ENCODE measurements around the gene ZC3H15. TPM values are rescaled to one million over a fixed set of nuclear protein-coding genes. Genes with fewer than 3 reads are reported as not detected.
A peak's percentile ranks its signal among the peaks of the same experiment; 100 is the strongest.

The ZC3H15 gene
- polyA plus RNA-seq, 2 of the 4 experiments (the other 2 are of a cell fraction) = 99.2 to 191 TPM

- POLR2A ChIA-PET = interaction anchor here (1.3 to 1.9 kb wide), 3 partner anchors 11 to 35 kb away, joined by 3 to 21 read pairs (median 7); partner anchors contain the start of gene ITGAV
- FAIRE-seq (peak; percentile 32), DNase-seq (ENCODE audit: low read depth in 1 of 2, low spot score in 1 of 2) (peak in 1 of 2 experiments; percentile 55), ATAC-seq (peak; percentile 93)
- WGBS (ENCODE audit: missing lambda C conversion rate) = 47% methylated on average over 8 of the region's 8 CpGs
- peaks cover 24% of the 10 kb centered on the region for H3K4me1 ChIP-seq
- no peak overlapping the region for H3K4me3 ChIP-seq
- CTCF ChIA-PET = interaction anchor here (0.8 to 1.7 kb wide), 9 partner anchors 11 to 85 kb away, joined by 3 to 9 read pairs (median 3); partner anchors contain the start of gene ITGAV
- peak overlapping the region; percentile 30 for H3K4me2 ChIP-seq
- H3K27ac ChIP-seq = peak overlapping the region in 1 of 2 experiments; percentile 52; a peak in 3 of 6 replicates
- H3K9me3 ChIP-seq = no peaks in the 10 kb centered on the region
- no peak for TF ChIP-seq NPAS2 (CRISPR knock-in tag; IDR thresholded peaks at IDR 0.05; ENCODE audit: borderline replicate concordance)
- TF ChIP-seq FOSB (CRISPR knock-in tag; IDR thresholded peaks at IDR 0.05) = no peak
- no peak for TF ChIP-seq FOSL2 (IDR thresholded peaks at IDR 0.05)
- TF ChIP-seq FOSL2 (CRISPR knock-in tag; IDR thresholded peaks at IDR 0.05) = no peak
- TF ChIP-seq CEBPB (IDR thresholded peaks at IDR 0.05) = 0 out of 4 replicates have a peak, but pooled peaks of 1 of the 2 experiments have one; percentile 8
- peak in 1 of 2 experiments; percentile 36; a peak in 2 of 5 replicates for TF ChIP-seq RAD21 (conservative IDR thresholded peaks at IDR 0.05 in 1 of 2, IDR thresholded peaks at IDR 0.05 in 1 of 2)
- no peak for TF ChIP-seq MYC (IDR thresholded peaks at IDR 0.05; ENCODE audit: borderline replicate concordance, low read length)
- no peak for TF ChIP-seq CHD4 (IDR thresholded peaks at IDR 0.05; ENCODE audit: borderline replicate concordance)
- TF ChIP-seq HEYL (CRISPR knock-in tag; IDR thresholded peaks at IDR 0.05) = no peak
- TF ChIP-seq SREBF2 (IDR thresholded peaks at IDR 0.05) = no peak
- TF ChIP-seq CHD2 (IDR thresholded peaks at IDR 0.05; ENCODE audit: low read length, partially characterized antibody) = no peak
- no peak for TF ChIP-seq ELK1 (IDR thresholded peaks at IDR 0.05; ENCODE audit: low read depth, low read length)
- TF ChIP-seq SMC3 (IDR thresholded peaks at IDR 0.05) = peak; percentile 38; the same call in 1 of the 3 replicates
- TF ChIP-seq JUN (IDR thresholded peaks at IDR 0.05) = no peak
- TF ChIP-seq HMGXB4 (CRISPR knock-in tag; IDR thresholded peaks at IDR 0.05; ENCODE audit: borderline replicate concordance) = no peak
- no peak for TF ChIP-seq E2F6 (IDR thresholded peaks at IDR 0.05; ENCODE audit: borderline replicate concordance, low read depth)
- TF ChIP-seq ESRRA (IDR thresholded peaks at IDR 0.05; ENCODE audit: borderline replicate concordance, low read length) = no peak
Measured at GRCh38 chr2:186554850-186555671, 69.0 kb downstream of the ZC3H15 start.

- ChIA-PET CTCF (interaction anchor here (0.6 kb wide), 1 partner anchor 24 kb away, joined by 3 read pairs; no protein-coding TSS in a partner anchor), POLR2A (interaction anchor here (0.6 to 1.7 kb wide), 2 partner anchors 31 to 214 kb away, joined by 3 to 4 read pairs; partner anchors contain the start of gene ITGAV)
- WGBS (ENCODE audit: missing lambda C conversion rate) = 46% methylated on average over 2 of the region's 2 CpGs
- FAIRE-seq (no peak), DNase-seq (ENCODE audit: low read depth in 1 of 2, low spot score in 1 of 2) (no peak), ATAC-seq (no peak)
- H3K4me3 ChIP-seq = no peak overlapping the region
- H3K27ac ChIP-seq = 0 out of 6 replicates have a peak overlapping the region, but pooled peaks of 1 of the 2 experiments have one; percentile 24
- 0 out of 3 replicates have a peak, but pooled peaks cover 5% of the 10 kb centered on the region for H3K9me3 ChIP-seq
- no peak overlapping the region for H3K4me2 ChIP-seq
- H3K4me1 ChIP-seq = peaks cover 29% of the 10 kb centered on the region
- TF ChIP-seq TP53 (CRISPR knock-in tag; IDR thresholded peaks at IDR 0.05) = no peak
- TF ChIP-seq ZFP36 (IDR thresholded peaks at IDR 0.05; ENCODE audit: borderline replicate concordance, partially characterized antibody) = no peak
- no peak for TF ChIP-seq MAX (IDR thresholded peaks at IDR 0.05)
- TF ChIP-seq NFE2L2 (conservative IDR thresholded peaks at IDR 0.05; ENCODE audit: low read length) = no peak
- no peak for TF ChIP-seq CTCF (IDR thresholded peaks at IDR 0.05)
- TF ChIP-seq POLR2AphosphoS2 (conservative IDR thresholded peaks at IDR 0.05; ENCODE audit: low read length) = no peak
- TF ChIP-seq JUNB (IDR thresholded peaks at IDR 0.05) = no peak
- TF ChIP-seq FOSL2 (IDR thresholded peaks at IDR 0.05) = no peak
- TF ChIP-seq FOSL2 (CRISPR knock-in tag; IDR thresholded peaks at IDR 0.05) = no peak
- no peak for TF ChIP-seq MAZ (IDR thresholded peaks at IDR 0.05; ENCODE audit: borderline replicate concordance, low read depth, low read length)
- TF ChIP-seq HOXB13 (CRISPR knock-in tag; IDR thresholded peaks at IDR 0.05; ENCODE audit: low read depth) = no peak
- no peak for TF ChIP-seq E2F6 (IDR thresholded peaks at IDR 0.05; ENCODE audit: borderline replicate concordance, low read depth)
Measured at GRCh38 chr2:186558512-186559276, 72.6 kb downstream of the ZC3H15 start.

Data from A549 (cell line).